Measurements from ENCODE around the gene SETD6.
A peak's percentile ranks its signal among the peaks of the same experiment; 100 is the strongest.

SETD6 gene

DNA sequence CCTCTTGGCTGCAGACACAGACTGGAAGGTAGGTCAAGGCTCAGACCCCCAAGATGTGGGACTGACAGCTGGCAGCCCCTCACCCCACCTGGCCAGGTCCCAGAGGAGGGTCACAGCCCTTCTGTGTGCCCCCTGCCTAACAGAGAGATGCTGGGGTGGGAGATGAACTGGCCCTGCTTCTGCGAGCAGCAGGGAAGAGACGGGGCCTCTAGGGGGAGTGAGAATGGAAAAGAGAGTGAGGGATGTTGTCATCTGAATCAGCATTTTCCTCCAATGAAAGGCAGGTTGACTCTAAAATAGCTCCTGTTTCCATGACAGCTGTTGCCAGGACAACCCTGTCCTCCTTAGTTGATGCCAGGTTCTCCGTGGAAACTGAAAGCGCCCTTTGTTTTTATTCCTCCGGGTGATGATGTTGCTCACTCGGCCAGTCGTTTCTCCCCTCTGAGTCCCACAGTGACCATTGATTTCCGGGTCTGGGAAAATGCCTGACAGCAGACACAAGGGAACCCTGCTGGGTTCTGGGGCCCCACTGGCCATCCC lies 20.3 kb upstream of the SETD6 start:
- peak; percentile 89 for DNase-seq

DNA sequence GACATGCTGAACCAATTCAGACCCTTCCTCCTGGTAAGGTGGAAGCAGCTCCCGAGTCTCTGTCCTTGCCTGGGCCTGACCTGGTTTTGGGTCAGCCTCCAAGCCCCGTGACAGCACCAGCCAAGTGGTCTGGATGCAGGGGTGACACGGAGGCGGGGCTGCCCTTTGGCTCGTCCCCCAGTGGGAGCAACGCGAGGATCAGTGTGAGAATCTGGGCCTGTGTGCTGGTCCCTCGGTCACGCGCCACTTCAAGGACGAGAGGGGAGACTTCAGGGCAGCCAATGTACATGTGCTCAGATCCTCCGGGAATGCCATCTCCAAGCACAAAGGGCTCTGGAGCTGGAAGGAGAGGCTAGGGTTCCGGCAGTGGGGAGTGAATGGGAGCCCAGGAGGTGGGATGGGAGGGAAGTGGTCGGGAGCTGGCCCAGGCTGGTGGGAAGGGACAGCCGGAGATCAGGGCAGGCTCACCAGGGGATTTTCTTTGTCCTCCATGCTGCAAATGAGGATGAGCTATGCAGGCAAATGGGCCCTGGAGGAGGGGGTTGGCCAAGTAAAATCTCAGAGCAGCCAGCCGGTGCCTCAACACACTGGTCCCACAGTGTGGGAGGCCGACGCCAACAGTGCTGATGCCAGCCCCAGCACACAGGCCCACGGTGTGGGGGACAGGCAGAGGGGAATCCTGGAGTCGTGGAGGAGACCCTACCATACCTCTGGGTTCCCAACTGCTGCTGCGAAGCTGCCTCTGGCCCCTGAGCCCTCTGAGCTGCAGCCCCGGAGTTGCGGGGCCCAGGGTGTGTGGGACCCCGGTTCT lies 19.6 kb upstream of the SETD6 start:
- no peak for DNase-seq

DNA sequence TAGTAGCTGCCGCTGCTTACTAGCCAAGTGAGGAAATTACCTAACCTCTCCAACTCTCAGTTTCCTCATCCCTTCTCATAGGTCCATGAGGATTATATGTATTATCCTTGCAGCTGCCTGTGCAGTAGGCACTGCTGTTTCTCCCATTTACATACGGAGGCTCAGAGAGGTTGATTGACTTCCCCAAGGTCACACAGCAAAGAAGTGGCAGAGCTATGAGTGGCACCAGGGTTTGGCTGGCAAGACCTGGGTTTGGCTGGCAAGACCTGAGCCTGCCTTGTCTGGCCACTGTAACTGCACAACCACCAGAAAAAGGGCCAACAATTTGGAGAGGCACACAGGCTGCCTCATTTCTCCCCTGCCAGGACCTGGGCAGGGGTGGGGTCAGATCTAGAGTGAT lies 17.8 kb upstream of the SETD6 start:
- DNase-seq = no peak

DNA sequence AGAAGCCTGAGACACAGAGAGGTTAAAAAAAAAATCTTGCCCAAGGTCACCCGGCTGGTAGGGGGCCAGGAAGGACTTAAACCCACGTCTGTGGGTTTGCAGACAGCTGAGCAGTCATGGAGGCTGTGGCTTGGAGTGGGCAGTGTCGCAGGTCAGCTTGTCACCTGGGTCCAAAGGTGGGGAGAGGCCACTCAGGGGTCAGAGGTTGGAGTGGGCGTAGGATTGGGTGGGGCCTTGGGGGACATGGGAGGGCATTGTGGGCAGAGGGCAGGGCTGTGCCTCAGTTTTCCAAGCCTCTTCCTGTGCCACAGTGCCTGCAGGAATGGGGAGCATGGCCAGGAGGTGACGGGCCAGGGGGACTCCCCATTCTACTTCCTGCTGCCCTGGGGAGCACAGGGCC lies 17.4 kb upstream of the SETD6 start:
- no peak for DNase-seq

DNA sequence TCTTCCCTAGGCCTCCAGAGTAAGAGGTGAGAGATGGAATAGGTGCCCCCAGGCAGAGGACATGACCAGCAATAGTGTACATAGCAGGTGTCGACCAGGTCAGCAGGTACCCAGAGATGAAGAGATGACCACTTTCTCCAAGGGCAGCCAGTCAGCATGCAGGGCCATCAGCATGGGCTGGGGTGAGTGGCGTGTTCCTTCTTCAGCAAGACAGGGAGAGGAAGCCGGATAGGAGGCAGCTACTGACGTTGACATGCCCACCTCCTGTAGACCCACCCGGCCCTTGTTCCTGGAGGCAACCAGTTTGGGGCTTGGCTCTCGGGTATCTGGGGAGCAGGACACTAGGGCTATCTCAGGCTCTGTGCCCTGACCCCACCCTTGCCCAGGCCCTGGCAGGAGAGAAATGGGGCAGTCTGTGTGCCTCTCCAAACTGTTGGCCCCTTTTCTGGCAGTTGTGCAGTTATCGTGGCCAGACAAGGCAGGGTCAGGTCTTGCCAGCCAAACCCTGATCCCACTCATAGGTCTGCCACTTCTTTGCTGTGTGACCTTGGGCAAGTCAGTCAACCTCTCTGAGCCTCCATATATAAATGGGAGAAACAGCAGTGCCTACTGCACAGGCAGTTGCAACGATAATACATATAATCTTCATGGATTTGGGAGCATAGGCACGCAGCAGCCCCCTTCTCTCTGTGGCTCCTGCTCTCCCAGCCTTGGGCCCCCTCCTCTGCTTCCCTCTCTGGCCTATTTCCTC lies 16.8 kb upstream of the SETD6 start:
- no peak for DNase-seq

DNA sequence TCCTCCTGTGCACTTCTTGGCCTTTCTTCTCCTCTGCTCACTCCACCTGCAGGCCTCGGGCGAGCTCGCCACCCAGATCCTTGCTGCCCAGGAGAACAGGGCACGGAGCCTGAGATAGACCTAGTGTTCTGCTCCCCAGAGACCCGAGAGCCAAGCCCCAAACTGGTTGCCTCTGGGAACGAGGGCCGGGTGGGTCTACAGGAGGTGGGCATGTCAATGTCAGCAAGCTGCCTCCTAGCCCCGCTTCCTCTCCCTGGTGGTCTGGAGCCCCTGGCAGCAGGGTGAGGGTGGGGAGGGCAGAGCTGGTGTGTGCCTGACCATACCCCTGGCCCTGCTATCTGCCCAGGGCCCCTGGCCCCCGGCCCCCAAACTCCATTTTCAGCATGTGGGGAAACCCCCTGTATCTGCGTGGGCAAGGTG lies 16.2 kb upstream of the SETD6 start:
- DNase-seq = no peak

DNA sequence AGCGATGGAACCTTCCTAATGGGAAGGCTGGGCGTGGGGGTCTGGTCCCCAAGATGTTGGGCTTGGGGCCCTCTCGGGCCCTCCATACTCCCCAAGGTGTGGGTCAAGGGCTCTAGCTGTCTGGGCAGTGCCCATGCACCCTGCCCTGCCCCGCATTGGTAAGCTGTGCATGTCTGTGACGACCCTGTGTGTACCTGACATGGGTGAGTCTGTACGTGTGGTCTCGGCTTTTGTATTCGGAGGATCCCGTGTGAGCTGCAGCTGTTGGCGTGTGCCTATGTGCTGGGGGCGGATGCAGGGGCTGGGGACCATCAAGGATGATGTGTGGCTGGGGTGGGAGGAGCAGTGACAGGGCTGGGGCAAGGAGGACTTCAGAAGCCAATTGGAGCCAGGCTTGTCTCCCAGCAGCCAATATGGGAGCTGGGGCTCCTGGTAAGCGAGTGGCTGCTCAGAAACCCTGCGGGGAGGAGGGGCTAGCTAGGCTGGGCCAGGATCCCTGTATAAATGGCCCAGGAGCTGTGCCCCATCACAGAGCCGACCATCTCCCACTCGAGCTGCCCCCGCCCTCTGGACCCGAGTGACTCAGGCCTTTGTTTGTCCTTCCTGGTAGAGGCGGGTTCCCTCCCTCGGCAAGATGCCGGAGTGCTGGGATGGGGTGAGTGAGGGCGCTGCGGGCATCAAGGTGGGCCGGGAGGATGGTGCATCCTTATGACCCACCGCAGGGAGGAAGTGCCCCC lies 15.5 kb upstream of the SETD6 start, which contains the start of gene NDRG4:
TSS of gene NDRG4 (plus strand) at position 529 of the 737 bp plus-strand sequence. CDS start at position 635, 106 bp downstream.
- DNase-seq = peak; percentile 77 to 89

DNA sequence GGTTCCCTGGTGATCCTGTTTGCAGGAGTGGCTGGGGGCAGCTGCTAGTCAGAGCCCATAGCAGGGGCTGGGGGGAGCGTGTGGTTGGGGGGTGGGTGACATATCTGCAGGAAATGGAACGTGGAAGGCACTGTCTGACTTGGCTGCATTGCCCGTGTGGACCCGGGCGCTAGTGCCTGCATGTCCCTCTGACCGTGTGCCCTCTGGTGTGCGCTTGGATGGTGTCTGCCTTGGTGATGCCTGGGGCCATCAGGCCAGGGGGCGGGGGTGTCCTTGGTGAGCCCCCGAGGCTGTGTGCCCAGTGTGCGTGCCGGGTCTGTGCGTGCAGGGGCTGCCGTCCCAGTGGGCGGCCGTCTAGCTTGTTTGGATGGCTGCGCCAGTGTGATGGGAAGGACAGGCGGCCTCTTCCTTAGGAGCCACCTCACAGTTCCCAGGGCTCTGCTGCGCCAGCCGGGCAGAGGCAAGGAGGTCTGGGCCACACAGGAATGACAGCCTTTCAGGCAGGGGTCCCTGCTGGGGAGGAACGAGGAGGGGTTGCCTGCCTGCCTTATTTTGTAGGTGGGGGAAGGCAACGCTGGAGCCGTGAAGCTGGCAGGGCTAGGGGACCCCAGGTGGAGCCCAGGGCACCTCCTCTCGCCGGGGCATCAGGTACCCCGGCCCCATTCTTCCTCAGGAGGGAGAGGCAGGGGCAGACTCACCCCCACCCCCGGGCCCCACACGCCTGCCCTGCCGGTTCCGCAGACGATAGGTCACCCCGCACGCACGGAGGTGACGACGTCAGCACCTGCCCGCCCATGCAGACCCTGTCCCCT lies 14.7 kb upstream of the SETD6 start:
- DNase-seq = peak in 1 of 2 experiments; percentile 59

DNA sequence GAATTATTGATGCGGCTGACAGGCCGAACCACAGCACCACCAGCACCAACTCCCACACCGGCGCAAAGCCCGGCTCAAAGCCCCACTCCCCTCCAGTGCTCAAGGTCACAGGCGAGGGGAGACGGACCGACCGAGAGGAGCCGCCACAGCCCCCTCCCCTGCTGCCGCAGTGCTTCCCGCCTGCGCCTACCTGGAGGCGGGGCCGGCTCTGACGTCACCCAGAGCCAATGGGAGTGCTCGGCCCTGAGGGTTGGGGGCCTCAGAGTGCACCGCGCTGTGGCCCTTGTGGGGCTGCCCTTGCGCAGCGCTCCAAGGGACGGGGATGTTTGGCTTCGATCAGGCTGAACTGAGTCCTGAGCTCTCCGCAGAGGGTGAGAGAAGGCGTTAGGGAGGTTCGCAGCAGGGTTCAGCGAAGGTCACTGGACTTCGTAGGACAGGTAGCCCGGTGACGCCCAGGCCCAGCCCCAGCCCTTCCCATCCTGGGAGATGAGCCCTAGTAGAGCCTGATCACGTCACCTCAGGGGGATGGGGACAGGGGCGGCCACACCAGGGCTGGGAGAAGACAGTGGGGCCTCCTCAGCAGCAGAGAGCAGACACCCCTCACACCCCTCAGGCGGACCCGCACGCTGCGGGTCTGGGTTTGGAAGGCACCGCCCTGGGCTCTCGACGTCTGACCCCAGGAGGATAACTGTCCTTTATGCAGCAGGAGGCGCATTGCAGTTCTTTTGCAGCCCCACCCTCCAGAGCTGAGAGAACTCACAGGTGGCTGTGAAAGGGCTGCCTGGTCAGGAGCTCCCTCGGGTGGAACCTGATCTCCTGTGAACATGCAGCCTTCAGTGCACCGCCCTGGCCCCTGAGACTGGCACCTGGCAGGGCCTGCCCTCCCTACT lies 13.8 kb upstream of the SETD6 start:
- peak in 1 of 2 experiments; percentile 70 for DNase-seq

DNA sequence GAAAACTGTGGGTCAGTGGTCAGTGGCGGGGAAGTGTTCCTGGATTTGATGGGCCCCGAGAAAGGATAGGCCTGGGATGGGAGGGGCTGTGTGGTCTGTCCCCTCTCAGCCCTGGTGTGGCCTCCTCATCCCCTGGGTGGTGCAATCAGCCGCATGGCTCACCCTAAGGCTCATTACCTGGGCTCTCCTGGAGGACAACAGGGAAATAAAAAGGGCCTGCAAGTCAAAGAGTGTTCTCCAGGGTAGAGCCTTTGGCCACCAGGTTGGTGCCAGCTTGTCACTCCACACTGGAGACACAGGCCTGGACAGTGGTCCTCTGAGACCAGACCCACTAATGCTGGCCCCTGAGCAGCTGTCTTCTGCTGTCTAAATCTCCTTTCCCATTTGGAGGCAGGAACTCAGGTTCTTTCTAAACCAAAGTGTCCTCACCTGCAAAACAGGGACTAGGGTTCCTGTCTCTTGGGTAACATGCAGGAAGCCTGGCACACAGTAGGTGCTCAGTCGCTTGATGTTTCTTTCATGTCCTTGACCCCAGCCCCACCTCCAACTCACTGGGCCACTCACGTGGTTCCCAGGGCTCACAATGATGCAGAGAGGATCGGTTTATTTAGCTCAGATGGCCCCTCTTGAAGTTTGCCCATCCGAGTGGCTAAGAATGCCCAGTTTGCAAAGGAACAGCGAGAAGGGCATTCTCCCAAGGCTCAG lies 12.9 kb upstream of the SETD6 start:
- no peak for DNase-seq

DNA sequence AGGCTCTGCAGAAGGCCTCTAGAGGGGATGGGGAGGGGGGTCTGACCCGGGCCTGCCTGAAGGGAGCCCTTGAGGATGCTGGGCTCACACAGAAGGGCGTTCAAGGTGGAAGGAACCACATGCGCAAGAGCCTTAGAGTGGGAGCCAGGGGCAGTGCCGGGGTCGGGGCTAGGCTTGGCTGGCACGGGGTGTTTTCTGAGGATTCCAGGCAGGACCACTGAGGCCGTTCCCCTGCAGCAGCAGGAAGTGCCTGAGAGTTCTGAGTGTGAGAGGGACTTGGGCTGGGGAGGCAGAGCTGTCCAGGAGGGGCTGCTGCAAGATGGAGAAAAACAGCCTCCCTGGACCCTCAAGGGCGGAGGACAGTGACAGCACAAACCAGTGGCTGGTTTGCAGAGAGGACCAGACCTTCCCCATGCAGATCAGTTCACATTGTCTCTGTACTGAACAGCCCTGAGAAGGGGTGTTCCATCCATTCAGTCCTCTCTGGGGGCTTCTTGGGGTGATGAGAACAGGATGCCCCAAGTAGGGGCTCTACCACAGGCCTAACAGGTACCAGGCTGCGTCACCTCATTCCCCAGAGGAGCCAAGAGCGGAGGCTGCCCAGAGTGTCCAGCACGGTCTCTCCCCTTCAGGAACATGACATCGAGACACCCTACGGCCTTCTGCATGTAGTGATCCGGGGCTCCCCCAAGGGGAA lies 12.0 kb upstream of the SETD6 start:
- no peak for DNase-seq

DNA sequence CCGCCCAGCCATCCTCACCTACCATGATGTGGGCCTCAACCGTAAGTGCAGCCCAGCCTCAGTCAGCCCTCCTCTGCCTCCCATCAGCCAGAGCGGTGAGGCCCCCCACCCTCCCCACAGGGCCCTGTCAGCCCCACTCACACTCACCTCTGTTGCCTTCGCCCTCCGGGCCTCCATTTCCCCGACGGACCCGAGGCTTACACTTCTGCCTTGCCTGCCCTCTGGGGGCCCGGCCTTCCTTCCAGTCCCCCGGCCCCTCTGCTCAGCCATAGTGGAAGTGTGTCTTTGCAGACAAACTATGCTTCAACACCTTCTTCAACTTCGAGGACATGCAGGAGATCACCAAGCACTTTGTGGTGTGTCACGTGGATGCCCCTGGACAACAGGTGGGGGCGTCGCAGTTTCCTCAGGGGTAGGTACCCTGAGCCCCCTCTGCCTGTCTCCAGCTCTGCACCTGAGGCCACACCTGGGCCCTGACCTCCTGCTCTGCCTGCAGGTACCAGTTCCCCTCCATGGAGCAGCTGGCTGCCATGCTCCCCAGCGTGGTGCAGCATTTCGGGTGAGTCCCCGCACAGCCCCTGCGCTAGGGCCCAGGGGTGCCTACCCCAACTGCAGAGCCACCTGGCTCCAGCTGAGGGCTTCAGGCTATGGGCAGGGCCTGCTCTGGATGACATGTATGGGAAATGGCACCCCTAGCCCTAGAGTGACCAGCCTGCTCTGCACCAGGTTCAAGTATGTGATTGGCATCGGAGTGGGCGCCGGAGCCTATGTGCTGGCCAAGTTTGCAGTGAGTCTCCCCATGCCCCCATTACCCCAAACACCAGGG lies 11.2 kb upstream of the SETD6 start:
- no peak for DNase-seq

DNA sequence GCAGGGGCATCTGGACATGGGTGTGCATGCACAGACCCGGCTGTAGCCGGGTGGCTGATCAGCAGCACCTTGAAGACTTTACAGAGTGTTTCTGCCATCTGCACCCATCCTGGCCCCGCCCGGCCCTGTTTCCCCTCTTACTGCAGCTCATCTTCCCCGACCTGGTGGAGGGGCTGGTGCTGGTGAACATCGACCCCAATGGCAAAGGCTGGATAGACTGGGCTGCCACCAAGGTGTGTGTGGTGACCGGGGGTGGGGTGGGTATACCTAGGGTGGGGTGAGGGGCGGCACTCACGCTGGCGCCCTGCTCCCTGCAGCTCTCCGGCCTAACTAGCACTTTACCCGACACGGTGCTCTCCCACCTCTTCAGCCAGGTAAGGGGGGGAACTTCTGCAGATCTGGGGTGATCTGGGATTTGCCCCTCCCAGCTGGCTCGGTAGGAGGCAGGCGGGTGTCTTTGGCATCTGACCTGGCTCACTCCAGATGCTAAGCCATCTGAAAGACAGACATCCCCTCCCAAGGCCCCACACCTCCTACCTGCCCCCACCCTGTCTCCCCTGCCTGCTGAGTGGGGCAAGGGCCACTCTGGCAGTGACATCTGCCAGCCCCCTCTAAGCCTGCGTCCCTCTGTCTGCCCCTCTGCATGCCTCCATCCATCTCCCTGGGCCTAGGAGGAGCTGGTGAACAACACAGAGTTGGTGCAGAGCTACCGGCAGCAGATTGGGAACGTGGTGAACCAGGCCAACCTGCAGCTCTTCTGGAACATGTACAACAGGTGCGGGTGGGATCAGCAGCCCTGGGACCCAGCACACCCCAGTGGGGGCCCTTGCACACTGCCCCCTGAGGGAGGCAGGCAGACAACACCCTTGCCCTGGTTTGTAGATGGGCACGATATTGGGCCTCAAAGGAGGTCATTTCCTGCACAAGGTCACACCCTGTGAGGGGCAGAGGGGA lies 8.8 kb upstream of the SETD6 start:
- DNase-seq = no peak

DNA sequence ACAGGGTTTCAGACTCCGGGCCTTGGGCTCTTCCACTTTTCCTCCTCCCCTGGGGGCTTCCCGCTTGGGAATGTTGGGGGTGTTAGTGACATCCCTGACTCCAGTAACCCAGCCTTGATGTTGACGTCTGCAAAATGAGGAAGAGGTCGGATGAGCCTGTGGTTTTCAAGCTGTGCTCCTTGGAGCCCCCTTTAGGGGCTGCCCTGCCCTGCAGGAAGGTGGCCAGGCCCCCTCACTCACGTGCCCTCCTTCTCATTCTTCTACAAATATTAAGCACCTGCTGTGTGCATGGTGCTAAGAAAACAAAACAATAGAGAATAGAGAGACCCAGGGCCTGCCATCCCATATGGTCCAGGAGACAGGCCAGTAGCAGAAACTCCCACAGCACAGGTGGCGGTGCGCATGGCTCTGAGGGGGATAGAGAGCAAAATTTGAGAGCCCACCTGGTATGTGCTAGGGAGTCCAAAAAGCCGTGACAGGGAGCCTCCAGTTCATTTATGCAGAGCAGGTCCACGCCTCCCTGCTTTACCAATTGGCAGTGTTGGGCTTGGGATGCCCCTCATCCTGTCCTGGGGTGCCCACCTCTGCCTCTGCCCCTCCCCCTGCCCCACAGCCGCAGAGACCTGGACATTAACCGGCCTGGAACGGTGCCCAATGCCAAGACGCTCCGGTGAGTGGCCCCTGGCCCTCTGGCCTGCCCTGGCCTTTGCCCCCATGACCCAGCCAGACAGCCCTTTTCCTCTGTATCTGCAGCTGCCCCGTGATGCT lies 7.9 kb upstream of the SETD6 start:
- no peak for DNase-seq

DNA sequence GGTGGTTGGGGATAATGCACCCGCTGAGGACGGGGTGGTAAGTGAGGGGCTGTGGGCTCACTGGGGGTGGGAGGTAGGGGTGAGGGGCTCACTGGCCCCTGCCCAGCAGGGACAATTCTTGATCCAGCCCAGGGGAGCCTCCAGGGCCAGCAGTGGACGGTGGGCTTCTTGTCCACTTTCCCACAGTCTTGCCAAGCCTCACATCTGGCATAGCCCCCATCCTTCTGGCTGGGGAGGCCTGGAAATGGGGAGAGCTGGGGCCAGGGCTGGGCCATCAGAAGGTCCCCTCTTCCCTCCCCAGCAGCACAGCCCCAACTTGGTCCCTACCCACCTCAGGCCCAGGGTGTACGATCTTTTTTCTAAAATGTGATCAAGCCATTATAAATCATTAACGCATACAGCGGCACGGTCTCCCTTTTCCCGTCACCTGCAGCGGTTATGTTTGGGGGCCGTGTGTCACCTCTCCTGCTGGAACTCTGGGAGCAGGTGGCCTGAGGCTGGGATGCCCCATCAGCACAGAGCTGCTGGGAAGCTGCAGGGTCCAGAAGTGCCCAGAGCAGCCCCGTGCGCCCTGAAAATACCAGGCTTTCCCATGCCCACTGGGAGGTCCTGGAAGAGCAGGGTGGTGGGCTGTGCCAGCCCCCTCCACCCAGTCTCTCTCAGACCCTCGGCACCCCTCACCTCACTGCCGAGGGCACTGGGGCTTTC lies 7.2 kb upstream of the SETD6 start:
- DNase-seq = no peak

DNA sequence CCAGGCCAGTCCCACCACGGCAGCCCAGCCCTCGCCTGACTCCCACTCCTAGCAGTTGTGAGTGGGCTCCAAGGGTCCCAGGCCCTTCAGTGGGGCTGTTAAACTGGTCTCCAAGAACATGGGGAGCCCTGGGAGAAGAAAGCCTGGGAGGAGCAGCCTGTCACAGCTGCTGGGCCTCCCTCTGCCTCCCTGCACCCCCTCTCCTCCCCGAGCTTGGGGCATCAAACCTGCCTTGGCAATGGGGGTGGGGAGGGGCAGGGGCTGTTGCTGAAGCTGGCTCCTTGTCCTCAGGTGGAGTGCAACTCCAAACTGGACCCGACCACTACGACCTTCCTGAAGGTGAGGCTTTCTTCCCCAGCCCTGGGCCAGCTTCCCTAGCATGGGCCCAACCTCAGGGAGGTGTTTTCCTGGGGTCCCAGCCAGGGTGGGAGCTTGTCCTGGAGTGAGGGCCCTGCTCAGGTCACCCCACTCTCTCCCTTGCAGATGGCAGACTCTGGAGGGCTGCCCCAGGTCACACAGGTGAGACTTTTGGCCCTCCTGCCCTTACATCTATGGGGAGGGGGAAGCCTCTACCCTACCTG lies 6.6 kb upstream of the SETD6 start:
- DNase-seq = no peak
